Stimulated activated CD4-positive, alpha-beta T cell treated with anti-CD3 and anti-CD28 coated beads, Interleukin-15, amount 100 ng/mL, for 48 hours (primary cell): Measurements from ENCODE around the gene FCRL2.

ENCODE experiments used
- DNase-seq, 2 donors: peaks; one replicate each; pipeline ENCODE4 v3.0.0-alpha.2; 2020; ENCODE audit warnings: low read depth in 2 of 2

The FCRL2 gene, protein sequence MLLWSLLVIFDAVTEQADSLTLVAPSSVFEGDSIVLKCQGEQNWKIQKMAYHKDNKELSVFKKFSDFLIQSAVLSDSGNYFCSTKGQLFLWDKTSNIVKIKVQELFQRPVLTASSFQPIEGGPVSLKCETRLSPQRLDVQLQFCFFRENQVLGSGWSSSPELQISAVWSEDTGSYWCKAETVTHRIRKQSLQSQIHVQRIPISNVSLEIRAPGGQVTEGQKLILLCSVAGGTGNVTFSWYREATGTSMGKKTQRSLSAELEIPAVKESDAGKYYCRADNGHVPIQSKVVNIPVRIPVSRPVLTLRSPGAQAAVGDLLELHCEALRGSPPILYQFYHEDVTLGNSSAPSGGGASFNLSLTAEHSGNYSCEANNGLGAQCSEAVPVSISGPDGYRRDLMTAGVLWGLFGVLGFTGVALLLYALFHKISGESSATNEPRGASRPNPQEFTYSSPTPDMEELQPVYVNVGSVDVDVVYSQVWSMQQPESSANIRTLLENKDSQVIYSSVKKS

DNA sequence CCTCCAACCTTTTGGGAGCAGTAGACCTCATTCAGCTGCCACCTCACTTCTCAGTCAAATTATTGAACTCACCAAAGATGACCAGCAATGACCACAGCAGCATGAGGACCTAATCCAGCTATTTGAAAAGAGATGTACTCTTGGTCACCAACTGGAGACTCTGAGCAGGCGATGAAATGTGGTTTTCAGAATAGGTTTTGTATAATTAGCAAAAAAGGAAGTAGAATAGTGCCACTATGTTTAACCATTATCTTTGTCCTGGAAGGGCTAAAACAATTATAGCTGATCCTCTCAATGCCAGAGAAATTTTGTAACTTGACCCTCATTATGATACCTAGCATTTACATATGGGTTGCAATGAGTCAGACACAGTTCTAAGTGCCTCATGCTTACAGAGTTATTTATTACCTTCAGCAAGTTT, at the start of gene FCRL2:
FCRL2 (minus strand) TSS at position 162 of the 421 bp plus-strand sequence; CDS start at position 103, 59 bp downstream.
- DNase-seq: no peak

DNA sequence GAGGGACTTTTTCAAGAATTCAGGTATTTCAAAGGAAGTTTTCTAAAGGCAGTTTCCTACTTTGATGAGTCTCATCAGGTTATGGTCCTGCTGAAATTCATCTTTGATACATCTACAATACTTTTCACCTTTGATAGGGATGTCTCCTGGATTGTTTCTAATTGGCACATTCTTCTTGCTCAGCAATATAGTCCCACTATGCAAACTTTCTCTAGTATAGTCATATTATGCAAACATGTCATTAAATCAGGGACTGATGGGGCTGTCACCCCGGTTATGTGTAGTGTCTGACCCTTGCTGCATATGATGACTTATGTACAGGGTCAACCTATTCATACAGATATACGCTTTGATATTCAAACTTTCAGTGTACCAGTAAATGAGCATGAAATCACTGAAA, 43.4 kb upstream of the FCRL2 start:
- DNase-seq: no peak

DNA sequence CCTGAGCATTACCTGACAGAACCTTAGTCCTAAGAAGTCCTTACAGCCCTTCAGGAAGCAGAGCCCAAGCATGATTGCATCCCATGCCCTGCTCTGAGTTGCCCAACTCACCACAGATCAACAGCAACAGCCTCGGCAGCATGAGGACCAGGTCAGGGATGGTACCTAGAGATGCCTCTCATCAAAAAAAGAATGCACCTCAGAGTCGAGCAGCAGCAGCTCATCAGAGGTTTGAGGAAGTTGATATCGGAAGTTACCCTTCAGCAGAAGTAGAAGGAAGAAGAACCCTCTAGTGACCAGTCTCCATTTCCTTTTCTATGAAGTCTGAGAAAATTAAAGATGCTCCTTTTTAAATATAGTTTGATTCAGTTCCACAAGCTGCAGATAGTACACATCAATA, 43.0 kb upstream of the FCRL2 start, which contains the start of gene FCRL1:
FCRL1 (minus strand) TSS at position 225 of the 400 bp plus-strand sequence; CDS start at position 142, 83 bp downstream.
- no peak for DNase-seq

DNA sequence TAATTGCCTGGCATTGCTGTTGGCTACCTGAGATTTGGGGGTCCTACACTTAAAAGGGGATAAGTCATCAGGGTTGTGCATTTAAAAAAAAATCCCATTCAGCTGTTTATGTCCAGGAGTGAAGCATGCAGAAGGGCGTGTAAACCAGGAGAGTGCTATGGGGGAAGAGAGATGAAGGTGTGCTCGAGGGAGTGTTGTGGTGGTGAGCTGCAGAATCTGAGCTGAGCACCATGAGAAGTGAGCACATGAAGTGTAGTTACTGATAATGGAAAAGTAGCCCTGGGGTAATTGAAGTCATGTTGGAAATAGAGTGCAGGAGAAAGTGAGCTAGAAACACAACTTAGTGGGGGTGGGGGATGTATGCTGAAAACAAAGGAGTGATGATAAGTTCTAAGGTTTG, 42.3 kb upstream of the FCRL2 start:
- no peak for DNase-seq

DNA sequence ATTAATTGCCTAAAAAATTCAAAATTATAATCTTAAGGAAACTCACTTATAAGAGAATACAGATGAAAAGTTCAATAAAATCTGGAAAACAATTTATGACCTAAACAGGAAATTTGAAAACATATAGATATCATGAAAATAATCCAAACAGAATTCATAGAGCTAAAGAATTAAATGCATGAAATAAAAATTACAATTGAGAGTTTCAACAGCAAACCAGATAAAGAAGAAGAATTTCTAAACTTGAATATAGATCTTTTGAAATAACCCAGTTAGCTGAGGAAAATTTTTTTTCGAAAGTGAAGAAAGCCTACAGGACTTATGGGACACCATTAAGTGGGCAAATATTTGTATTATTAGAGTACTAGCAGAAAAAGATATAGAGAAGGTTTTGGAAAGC, 36.3 kb upstream of the FCRL2 start:
- no peak for DNase-seq

DNA sequence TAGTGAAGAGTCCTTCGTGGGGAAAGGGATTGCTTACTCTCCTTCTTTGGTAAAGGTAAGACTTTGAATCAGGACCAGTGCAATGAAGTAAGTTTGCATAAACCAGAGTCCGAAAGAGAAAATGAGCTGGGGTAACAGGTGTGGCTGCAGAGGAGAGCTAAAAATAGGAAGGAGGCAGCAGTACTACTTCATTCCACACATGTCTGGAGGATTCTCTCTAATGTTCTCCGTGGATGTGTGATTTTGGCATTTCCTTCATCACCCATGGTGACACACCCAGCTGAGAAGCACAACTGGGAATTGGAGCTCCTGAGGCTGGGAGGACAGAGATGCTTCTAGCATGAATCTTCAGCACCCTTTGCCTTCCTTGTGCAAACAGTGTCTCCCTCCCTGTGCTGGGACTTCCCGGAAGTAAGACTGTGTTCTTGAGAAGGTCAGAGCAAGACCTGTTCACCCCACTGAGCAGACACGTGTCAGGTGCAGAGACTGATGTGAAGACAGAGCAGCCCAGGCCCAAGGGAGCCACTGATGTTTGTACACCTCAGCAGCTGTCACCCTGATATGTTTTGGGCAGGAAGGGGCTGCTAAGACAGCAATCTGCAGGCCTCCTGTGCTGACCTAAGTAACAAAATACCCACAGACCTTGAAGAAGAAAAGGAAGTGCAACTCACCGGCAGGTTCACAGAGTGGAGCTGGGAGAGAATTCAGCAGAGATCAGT, 29.7 kb upstream of the FCRL2 start:
- no peak for DNase-seq

DNA sequence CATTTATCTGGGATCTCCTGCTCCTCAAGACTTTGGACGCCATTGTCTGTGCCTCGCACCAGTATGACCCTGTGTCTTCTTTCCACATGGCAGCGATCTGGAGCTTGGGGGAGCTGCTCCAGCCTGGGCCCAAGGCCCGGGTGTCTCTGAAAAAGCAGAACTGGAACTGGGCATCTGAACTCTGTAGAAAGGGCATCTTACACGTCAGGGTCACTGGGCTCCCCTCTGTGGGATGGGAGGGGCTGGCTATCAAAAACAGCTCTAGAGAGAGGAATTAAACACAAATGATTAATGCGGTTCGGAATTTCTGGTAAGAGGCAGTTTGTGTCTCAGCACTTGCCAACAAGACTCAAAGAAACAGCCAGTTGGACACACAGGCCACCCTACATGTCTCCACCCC, 26.9 kb upstream of the FCRL2 start:
- no peak for DNase-seq

DNA sequence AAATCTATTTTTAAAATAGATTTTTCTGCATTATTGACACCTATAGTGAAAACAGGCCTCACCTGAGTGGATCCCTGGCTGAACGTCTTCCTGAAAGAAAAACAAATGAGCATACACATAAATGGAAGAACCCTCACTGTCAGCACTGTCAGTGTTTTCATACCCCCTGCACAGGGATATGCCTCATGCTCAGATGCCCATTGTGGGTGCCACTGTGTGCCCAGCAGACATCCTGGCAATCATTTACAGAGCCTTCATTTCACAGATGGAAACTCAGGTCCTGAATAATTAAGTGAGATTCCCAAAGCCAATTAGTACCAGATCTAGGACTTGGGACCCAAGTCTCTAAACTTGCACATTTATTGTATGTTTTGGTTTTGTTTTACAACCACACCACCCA, 23.1 kb upstream of the FCRL2 start:
- no peak for DNase-seq

DNA sequence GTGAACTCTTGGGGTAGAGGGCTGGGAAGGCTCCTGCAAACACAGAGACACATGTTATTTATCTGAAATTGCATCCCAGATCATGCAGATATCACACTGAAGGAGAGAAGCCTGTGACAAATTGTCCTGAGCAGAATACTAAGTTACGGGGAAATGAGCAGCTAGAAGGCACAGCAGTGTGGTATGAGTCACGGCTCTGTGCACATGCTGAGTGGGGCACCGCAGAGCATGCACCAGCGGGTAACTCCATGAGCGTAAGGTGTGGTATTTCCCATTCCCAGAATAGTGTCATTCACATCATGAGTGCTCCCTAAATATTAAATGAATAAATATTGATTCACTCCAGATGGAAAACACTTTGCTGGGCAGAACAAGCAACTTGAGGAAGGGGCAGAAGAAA, 21.3 kb upstream of the FCRL2 start:
- no peak for DNase-seq

DNA sequence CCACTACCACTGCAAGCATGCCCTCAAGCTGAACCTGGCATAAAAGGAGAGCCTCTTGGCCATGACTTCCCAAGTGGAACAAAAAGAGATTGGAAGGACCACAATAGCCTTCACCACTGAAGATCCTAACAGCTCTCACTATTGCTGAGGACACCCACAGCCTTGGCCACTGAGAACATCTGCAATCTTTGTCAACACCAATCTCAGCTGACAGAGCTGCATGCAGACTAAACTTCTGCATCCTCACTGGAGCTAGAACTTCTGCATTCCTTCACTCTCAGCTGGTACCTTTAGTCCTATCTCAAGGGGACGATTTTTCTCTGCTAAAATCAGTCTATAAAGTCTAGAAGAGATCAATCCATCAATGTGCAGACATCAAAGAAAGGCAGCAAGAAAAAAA, 8.3 kb upstream of the FCRL2 start:
- DNase-seq: no peak

DNA sequence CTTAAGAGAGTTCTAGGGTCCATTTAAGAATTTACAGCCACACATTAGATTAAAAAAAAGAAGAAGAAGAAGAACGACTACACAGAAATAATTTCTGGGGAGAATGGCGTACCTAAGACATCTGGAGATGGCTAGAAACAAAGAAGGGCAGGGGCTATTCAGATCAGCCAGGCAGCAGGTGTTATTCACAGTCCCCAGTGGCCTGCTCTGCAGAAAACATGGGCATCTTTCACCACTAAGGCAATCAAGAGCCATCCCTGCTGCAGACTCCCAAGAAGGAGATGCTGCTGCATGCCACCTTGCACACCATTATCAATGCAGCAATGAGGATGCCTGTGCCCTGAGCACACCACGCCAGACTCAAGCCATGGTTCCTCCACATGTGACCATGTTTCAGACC, 7.9 kb upstream of the FCRL2 start:
- DNase-seq: no peak

DNA sequence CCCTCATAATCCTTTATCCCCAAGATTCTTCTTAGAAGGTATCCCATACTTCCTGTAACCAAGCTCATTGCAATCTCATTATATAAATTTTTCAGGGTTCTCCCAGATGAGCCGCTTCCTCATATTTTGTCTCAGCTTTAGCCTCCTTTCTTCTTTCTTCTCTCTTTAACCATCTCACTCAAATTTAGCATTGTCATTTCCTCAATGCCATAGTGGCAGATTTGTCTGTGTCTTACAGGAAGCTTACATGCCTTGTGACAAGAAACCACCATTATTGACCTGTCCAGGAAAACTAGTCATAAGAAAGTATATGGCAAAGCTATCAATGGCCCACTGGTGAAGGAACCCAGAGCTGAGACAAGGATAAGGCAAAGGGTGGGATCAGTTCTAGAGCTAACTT, 6.0 kb upstream of the FCRL2 start:
- no peak for DNase-seq

DNA sequence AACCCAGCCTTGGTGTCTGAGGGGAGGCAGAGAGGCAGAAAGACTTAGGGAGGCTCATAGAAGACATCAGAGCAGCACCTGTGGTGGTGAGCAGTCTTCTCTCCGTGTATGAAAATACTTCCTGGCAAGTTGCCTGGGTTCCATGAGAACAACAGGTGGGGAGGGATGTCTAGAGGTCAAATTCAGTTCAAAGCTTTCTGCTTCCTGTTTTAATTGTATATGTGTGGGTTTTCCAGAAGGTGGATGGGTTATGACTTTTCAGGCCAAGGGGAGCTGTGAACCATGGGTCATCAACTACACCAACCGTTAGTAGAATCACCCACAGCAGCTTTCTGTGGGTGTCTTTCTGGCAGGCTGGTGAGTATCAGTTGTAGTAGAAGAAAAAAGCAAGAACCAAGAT, 4.1 kb upstream of the FCRL2 start:
- no peak for DNase-seq

DNA sequence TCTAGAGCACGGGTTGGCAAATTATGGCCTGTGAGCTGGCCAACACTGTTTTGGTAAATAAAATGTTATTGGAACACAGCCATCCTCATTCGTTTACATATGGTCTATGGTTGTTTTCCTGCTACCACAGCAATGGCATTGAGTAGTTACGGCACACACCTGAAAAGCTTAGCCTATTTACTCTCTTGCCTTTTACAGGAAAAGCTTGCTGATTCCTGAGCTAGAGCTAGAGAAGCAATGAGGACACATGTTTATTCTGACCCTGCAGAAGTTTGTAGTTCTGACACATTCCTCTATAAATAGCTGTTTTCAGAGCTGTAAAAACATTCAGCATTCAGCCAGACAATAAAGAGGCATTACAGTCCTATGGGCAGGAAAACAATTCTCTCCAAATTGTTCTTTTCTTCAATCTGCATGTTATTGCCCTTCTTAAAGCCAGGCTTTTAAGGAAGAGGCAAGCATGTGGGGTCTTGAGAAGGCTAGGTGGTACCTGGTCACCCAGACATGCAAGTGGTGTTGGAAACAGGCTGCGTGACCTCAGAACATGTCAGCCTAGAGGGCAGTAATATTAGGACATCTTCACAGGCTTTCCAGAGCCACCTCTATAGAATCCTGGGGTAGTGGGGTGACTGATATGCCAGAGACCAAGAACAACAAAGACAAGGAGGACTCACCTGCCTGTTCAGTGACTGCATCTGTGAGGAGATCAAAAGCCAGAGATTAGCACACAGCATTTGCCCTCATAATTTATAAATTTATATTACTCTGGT, 1.6 kb downstream of the FCRL2 start:
- DNase-seq: no peak

DNA sequence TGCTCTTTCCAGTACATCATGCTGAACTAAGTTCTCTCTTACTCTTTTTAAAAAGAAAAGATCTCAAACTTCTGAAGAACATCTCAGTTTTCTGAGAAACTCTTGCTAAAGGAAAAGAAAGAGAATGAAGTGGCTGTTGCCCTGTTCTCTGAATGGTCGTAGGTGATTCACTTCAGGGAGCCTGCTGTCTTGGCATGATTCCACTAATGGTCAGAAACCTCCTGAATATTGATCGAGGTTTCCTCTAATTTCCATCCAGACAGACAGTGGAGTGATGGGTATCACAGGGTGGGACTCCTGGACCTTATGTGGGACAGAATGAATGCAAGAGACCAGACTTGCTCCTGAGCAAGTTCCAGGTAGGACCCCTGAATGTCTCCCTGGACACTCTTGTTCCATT, 2.5 kb downstream of the FCRL2 start:
- DNase-seq: no peak

DNA sequence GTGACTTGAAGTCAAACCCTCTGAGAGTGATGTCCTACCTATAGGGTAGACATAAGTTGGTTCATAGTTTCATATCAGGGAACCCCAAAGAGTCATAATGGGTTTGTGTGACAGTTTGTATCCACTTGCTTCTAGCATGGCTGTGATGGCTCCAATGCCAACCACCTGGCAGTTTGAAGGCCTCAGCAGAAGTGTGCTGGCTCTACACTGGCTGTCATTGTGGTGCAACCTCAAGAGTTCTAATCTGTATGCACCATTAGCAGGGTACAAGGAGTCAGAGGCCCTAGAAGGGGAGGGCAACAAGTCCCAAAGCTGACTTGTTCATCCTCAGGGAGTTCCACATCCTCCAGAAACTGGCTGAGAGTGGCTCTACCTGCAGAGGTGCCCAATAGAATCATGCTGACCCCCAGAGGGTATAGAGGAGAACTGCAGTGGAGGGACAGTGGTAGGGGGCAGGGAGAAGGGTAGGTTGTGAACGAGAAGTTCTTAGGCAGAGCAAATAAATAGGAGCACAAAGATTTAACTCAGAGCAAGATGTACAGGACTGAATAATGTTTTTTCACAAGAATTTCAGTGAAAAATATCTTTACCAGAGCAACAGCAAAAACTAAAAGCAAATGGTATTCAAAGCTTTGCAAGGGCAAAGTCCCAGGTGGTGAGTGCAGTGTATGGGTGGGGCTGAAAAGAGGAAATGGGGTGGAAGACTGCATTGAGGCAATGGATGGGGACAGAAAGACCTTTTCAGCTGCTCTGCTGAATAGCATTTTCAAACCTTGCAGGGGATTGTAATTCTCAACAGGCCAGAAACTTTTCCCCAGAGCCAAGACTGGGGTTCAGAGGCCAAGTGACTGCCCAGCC, 3.2 kb downstream of the FCRL2 start:
- no peak for DNase-seq

DNA sequence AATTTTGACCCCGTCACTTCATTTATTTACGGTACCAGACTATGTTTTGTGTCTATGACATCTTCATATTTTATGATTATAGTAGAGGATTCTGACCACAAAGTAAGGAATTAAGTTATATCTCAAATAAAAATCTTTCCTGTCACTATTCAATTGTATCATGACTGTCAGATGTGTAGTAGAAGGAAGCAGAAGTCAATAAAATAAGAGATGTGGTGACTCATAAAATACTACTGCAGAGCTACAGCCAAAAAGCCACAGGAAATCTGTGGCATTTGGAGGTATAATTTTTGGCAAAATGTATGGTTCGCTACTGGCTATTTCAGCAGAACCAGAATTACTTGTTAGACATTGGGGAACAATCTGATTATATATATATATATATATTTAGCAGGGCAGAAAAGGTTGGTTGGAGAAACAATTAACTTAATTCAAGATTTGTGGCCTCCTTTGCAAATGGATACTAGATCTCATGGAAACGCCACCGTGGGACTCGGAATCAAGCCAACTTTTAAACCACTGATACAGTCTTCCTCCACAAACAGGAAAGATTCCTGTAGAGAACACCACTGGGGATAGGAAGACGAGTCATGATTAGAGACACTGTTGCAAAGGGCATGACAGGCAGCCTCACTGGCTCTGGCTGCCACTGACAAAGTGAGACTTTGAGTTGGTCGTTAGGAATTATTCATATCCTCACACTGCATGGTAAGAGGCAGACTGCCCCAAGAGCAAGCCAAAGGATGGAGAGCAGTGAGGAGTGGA, 5.1 kb downstream of the FCRL2 start:
- no peak for DNase-seq

DNA sequence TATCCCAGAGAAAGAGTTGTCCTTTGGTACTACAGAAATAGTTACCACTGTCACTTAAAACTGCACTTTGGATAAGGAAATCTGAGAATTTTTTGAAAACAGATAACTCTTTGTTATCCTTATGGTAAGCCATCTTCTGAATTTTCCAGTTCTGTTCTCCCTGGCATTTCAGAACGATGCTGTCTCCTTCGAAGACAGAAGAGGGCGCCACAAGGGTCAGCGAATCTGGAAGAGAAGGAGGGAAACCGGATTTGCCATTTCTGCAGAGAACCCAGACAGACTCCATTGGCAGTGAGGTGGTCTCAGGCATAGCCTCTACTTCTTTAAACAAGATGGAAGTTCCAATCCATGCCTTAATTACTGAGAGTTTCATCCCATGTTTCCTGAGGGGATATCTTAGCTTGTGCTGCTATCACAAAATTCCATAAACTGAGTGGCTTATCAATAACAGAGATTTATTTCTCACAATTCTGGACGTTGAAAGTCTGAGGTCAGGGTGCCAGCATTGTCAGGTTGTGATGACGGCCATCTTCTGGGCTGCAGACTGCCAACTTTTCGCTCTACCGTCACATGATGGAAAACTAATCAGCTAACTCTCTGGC, 6.4 kb downstream of the FCRL2 start:
- no peak for DNase-seq

DNA sequence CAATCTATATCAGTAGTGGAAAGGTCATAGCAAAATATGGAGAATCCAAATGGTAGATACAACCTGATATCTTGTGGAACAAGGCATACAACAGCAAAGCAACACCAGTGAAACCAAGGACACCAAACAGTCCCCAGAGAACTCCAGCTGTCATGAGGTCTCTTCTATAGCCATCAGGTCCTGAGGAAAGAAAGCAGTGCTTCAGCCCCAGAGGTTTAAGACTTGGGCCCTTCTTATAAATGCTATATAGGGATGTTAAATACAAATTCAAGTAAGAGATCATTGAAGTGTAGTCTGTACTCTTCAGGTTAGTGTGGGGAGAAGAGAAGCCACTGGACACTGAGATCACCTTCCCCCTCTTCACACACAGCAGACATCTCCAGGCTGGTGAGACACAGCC, 10.1 kb downstream of the FCRL2 start:
- DNase-seq: no peak

DNA sequence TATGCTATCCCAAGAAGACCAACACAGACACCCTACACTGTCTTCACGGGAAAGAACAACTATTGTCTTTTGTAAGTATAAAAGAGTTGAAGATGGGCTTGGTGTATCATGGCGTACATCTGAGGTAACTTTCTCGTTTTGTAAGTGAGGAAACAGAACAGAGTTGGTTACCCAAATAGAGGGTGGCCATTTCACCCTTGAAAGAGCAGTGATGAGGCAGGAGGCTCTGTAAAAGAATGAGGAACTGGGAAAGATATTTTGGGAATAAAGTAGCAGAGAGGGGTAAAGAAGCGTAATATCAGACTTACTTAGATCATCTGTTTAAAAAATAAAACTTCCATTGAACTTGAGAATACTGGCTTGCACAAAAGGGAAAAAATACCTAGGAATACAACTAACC, 18.9 kb downstream of the FCRL2 start:
- no peak for DNase-seq
